ENCODE data around the gene EPM2A. TPM values are rescaled to one million over a fixed set of nuclear protein-coding genes. Genes with fewer than 3 reads are reported as not detected.

Gene EPM2A
- polyA plus RNA-seq, 2 of the 4 experiments (the other 2 are of a cell fraction): 2.4 to 3.0 TPM

DNA sequence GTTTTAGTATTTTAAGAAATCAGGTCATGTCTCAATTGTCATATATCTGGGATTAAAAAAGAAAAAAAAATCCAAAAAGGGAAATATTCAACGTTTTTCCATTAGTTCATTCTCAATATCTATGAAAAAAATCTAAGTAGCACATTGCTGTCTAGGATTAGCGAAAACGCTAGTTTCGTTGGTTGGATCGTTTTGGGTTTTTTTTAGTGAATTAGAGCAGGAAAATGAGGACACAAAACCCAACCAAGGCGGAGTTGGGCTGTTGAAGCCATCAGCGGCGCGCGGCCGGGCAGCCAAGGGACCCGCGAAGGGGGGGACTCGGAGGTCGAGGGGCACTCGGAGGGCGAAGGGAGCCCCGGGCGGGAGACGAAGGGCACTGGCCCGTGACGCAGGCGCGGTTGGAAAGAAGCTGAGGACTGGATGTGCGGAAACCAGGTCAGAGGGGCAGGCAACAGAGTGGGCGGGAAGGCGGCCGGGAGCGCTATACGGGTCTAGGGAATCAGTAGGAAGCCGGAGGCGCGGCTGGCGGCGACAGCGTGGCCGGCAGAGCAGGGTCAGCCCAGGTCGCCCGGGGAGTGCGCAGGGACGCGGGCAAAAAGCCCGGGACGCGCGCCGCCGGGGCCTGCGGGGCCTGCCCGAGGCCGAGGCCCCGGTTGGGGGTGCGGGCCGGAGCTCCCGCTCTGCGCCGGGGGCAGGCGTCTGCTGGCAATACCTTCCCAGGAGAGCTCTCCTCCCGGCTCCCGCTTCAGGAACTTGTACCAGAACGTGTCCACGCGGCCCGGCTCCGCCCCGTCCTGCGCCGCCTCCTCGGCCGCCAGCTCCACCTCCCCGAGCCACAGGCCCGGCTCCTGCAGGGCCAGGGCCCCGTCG lies 599 bp downstream of the EPM2A start (continued):
- TF ChIP-seq FOSL2 (IDR thresholded peaks at IDR 0.05): no peak
- TF ChIP-seq FOSL2 (CRISPR knock-in tag; IDR thresholded peaks at IDR 0.05): no peak
- TF ChIP-seq, protein P1, sequence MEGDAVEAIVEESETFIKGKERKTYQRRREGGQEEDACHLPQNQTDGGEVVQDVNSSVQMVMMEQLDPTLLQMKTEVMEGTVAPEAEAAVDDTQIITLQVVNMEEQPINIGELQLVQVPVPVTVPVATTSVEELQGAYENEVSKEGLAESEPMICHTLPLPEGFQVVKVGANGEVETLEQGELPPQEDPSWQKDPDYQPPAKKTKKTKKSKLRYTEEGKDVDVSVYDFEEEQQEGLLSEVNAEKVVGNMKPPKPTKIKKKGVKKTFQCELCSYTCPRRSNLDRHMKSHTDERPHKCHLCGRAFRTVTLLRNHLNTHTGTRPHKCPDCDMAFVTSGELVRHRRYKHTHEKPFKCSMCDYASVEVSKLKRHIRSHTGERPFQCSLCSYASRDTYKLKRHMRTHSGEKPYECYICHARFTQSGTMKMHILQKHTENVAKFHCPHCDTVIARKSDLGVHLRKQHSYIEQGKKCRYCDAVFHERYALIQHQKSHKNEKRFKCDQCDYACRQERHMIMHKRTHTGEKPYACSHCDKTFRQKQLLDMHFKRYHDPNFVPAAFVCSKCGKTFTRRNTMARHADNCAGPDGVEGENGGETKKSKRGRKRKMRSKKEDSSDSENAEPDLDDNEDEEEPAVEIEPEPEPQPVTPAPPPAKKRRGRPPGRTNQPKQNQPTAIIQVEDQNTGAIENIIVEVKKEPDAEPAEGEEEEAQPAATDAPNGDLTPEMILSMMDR (IDR thresholded peaks at IDR 0.05): no peak
- TF ChIP-seq, protein P2, sequence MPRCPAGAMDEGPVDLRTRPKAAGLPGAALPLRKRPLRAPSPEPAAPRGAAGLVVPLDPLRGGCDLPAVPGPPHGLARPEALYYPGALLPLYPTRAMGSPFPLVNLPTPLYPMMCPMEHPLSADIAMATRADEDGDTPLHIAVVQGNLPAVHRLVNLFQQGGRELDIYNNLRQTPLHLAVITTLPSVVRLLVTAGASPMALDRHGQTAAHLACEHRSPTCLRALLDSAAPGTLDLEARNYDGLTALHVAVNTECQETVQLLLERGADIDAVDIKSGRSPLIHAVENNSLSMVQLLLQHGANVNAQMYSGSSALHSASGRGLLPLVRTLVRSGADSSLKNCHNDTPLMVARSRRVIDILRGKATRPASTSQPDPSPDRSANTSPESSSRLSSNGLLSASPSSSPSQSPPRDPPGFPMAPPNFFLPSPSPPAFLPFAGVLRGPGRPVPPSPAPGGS (IDR thresholded peaks at IDR 0.05): peak; percentile 90
- TF ChIP-seq, protein P3, sequence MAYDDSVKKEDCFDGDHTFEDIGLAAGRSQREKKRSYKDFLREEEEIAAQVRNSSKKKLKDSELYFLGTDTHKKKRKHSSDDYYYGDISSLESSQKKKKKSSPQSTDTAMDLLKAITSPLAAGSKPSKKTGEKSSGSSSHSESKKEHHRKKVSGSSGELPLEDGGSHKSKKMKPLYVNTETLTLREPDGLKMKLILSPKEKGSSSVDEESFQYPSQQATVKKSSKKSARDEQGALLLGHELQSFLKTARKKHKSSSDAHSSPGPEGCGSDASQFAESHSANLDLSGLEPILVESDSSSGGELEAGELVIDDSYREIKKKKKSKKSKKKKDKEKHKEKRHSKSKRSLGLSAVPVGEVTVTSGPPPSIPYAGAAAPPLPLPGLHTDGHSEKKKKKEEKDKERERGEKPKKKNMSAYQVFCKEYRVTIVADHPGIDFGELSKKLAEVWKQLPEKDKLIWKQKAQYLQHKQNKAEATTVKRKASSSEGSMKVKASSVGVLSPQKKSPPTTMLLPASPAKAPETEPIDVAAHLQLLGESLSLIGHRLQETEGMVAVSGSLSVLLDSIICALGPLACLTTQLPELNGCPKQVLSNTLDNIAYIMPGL (CRISPR knock-in tag; IDR thresholded peaks at IDR 0.05; ENCODE audit: borderline replicate concordance): no peak
- peak in 1 of 2 experiments; percentile 86; a peak in 4 of 5 replicates for TF ChIP-seq JUN (IDR thresholded peaks at IDR 0.05)
- TF ChIP-seq HEYL (CRISPR knock-in tag; IDR thresholded peaks at IDR 0.05): no peak
- TF ChIP-seq, protein P4, sequence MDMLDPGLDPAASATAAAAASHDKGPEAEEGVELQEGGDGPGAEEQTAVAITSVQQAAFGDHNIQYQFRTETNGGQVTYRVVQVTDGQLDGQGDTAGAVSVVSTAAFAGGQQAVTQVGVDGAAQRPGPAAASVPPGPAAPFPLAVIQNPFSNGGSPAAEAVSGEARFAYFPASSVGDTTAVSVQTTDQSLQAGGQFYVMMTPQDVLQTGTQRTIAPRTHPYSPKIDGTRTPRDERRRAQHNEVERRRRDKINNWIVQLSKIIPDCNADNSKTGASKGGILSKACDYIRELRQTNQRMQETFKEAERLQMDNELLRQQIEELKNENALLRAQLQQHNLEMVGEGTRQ (IDR thresholded peaks at IDR 0.05): no peak
- no peak for TF ChIP-seq ZSCAN20 (CRISPR knock-in tag; IDR thresholded peaks at IDR 0.05)
- TF ChIP-seq, protein P5, sequence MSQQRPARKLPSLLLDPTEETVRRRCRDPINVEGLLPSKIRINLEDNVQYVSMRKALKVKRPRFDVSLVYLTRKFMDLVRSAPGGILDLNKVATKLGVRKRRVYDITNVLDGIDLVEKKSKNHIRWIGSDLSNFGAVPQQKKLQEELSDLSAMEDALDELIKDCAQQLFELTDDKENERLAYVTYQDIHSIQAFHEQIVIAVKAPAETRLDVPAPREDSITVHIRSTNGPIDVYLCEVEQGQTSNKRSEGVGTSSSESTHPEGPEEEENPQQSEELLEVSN (IDR thresholded peaks at IDR 0.05; ENCODE audit: borderline replicate concordance, low read depth): peak; percentile 80
- TF ChIP-seq SMC3 (IDR thresholded peaks at IDR 0.05): no peak
- peak; percentile 51 for TF ChIP-seq POLR2A (IDR thresholded peaks at IDR 0.05; ENCODE audit: low read length)
- TF ChIP-seq CHD4 (IDR thresholded peaks at IDR 0.05; ENCODE audit: borderline replicate concordance): no peak
- TF ChIP-seq BHLHE40 (IDR thresholded peaks at IDR 0.05; ENCODE audit: low read depth, low read length): no peak
- no peak for TF ChIP-seq JUNB (IDR thresholded peaks at IDR 0.05)
- TF ChIP-seq RAD21 (conservative IDR thresholded peaks at IDR 0.05 in 1 of 2, IDR thresholded peaks at IDR 0.05 in 1 of 2): no peak
- TF ChIP-seq EHF (CRISPR knock-in tag; IDR thresholded peaks at IDR 0.05): no peak
- TF ChIP-seq RNF2 (IDR thresholded peaks at IDR 0.05; ENCODE audit: borderline replicate concordance, low read depth): no peak
- TF ChIP-seq MAFK (IDR thresholded peaks at IDR 0.05; ENCODE audit: partially characterized antibody): no peak
- TF ChIP-seq NR3C1 (IDR thresholded peaks at IDR 0.05): no peak
- no peak for TF ChIP-seq FOSB (CRISPR knock-in tag; IDR thresholded peaks at IDR 0.05)
- TF ChIP-seq EP300 (IDR thresholded peaks at IDR 0.05): no peak
- TF ChIP-seq HOXA7 (CRISPR knock-in tag; IDR thresholded peaks at IDR 0.05): no peak

Measured in A549 (cell line).